ENCODE measurements around the gene CABLES1.
"Not testable (repeated sequence)": the region's sequence is repeated elsewhere in the genome, so short reads cannot be mapped to it uniquely, and the experiment has no call there.

CABLES1 gene

DNA sequence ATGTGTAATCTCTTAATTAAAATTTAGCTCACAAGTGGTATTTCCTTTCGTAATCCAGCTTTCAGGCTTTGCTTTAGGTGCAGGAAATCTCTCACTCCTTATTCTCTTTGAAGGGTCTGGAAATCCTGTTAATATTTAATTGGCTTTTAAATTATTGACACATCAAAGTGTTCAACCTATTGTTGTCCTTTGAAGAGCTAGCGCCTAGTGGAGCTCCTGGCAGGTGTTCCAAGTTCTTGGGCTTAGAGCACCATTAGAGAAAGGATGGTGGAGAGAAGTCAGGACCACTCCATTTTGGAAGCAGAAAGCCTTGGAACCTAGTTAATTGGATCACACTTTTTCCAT lies 92.4 kb downstream of the CABLES1 start:
- DNase-seq: no peak

GRCh38 chr18:23228102-23229061 lies 93.1 kb downstream of the CABLES1 start:
- peak; percentile 8 to 20 for DNase-seq

GRCh38 chr18:23229472-23229871 lies 94.2 kb downstream of the CABLES1 start:
- DNase-seq: no peak

GRCh38 chr18:23230686-23231085 lies 95.4 kb downstream of the CABLES1 start:
- DNase-seq: peak in 1 of 2 donors; percentile 31

DNA sequence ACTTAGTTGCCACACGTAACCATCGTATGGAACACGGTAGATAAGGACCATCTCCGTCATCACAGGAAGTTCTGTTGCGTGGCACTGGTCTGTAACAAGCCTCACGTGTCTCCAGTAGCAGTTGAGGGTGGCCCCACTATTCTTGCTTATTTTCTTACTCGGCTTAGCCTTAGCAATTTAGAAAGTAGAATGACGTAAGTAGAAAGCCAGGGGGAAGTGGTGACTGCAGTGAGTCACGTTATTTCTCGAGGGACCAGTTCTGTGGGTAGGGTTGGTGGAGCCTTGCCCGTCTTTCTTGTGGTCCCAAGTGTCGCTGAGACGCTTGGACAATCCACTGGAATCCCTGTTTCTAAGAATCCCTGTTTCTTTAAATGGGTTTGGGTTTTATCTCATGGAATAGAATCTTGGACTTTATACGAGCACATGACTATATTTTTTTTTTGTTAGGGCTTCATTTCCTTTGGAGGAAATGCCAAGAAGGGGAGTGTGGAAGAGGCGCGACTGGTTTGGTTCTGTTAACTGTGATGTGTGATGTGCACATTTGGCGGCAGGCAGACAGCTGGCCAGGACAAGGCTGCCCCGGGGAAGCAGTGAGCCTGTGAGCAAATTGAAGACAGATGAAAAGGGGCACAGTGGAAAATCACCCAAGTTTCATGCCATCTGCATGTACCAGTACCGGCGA lies 96.2 kb downstream of the CABLES1 start:
- peak; percentile 85 to 91 for DNase-seq

DNA sequence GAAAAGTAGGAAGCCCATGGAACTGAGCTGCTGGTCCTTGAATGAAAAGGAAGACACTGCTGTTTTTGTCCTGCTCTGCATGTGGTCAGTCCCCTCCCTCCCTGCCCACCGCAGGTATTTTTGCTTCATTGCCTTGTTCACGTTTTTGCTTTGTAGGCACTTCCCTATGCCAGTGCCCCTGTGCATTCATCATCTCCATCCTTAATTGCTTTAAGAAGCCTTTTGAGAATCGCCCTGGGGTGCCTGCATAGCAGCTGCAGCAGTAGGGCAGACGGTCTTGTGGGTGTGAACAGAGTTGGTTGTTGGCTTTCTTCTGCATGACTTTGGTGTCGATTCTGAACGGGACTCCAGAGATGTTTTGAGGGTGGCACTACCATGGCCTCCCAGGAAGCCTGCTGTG lies 97.0 kb downstream of the CABLES1 start:
- no peak for DNase-seq

DNA sequence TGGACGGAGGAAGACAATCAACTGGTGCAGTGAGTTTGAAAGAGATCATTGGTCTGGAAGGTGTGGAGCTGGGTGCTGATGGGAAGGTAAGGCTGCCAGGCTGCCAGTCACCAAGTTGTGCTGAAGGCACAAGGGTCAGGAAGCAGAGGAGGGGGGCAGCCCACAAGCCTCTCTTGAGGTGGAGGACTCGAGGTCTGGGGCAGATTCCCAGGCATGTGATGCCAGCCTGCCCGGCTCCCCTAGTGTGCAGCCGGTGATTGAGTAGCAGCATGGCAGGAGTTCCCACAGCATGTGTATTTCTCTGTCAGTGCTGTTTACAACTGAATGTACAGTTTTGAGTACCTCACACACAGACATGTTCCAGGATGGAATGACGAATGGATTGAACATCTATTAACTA lies 99.3 kb downstream of the CABLES1 start:
- DNase-seq: no peak

DNA sequence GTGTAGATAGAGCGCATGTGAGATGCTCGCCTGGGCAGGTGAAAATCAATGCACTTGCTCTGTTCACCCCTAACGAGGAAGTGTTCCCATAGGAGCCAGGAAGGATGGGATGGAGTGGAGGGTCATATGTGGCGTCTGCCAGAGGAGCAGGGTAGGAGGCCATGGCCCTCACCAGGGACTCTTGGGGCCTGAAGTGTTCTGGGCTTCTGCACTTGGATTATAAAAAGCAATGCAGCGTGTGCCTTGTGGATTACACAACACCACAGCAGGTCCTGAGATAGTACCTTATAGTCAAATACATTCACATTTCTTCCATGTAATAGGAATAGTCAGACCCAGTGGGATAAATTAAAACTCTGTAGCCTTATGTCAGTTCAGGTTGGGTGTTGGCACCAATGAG lies 100.1 kb downstream of the CABLES1 start:
- no peak for DNase-seq

- DNase-seq: no peak
These were observed 100.6 kb downstream of the CABLES1 start for GRCh38 chr18:23235860-23236259.

- DNase-seq: no peak
These were observed 101.7 kb downstream of the CABLES1 start for GRCh38 chr18:23236876-23237468.

GRCh38 chr18:23237524-23238151 lies 102.4 kb downstream of the CABLES1 start:
- DNase-seq: peak; percentile 30 to 54

DNA sequence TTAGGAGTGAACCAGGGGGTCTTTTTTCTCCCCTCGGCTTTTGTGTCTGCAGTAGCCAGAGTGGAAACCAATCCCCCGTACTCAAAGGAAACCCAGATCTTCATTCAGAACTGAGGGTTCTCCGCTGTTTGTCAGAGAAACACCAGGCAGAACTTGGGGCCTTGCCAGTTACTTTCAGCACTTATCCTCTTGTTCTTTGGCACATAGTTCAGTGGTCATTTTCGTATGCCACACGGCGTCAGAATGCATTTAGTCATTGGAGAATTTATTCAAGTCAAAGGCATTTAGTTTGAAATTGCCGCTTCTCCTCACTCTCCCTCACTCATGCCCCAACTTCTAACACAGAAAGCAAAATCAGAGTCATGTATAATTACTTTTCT lies 102.9 kb downstream of the CABLES1 start:
- DNase-seq: no peak

DNA sequence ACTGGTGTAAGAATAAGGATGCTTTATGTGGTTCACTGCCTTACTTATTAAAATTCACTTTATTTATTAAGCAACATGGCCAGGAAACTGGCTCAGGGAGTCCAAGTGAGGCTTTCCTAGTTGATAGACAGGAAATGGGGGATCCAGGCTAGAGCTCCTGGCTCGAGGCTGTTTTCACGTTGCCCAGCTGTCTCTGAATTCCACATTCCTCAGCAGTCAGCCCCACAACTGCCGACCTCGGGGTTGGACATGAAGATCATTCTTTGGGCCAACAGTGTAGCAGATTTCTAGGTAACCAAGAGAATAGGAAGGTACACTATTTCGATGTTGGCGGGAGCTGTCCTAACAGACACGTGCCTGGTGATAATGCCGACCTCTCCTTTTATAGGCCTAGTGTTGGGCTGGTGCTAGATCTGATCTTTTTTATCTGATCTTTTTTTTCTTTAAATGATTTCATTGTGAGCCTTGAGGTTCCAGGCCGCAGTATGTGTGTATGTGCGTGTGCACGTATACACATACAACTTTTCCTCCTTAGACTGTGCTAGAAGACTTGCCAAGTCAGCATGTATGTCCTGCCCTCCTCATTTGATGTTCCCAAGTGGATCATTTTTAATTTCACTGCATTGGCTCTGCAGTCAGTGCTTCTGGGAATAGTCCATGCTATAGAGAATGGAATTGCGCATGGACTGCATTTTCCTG lies 103.5 kb downstream of the CABLES1 start:
- DNase-seq: no peak

DNA sequence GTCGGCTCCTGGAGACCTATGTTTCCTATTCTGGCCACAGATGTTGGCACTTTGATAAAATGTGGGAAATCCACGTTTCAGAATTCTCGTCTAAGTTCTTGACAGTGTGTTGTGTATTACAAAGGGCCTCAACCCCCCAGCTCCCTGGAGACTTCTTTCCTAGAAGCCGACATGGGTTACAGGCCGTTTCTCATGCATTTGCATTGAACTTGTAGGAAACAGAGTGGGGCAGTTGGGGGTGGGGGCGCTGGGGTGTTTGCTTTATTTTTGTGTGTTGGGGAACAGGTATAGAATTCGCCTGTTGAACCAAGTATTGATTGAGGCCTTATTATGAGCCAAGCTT lies 104.0 kb downstream of the CABLES1 start:
- DNase-seq: no peak

GRCh38 chr18:23239885-23240608 lies 104.8 kb downstream of the CABLES1 start:
- no peak for DNase-seq

DNA sequence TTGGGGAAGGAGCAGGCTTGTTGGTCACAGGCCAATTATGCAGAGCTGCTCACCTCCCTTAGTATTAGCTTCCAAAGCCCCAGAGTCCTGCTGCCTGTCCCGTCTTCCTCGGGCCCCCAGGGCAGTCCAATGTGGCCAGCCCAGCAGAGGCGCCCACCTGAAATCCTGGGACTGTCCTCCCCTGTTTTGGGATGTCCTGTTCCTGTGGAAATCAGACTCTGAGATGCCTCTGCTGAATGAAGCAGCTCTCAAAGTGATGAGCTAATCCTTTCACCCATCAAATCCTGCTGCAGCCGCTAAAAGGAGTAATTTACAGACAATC lies 105.3 kb downstream of the CABLES1 start:
- no peak for DNase-seq

DNA sequence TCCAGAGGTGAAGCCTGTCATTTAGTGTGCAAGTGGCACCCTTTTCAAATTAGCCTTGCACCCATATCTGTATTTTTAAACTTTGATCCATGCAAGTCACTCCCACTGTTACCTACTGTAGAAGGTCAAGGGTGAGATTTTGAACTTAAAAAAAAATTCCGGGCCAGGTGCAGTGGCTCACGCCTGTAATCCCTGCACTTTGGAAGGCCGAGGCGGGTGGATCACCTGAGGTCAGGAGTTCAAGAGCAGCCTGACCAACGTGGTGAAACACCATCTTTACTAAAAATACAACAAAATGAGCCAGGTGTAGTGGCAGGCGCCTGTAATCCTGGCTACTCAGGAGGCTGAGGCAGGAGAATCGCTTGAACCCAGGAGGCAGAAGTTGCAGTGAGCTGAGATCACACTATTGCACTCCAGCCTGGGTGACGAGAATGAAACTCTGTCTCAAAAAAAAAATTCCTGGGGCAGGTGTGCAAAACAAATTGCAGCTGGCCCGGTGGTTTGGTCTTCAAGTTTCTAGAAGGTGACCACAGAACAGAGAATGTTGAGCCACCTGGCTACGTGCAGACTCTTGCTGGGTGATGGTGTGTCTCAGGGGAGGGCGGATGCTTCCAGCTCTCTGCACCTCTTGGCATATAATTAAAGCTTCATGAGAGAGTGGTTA lies 106.7 kb downstream of the CABLES1 start:
- DNase-seq: not testable (repeated sequence)

DNA sequence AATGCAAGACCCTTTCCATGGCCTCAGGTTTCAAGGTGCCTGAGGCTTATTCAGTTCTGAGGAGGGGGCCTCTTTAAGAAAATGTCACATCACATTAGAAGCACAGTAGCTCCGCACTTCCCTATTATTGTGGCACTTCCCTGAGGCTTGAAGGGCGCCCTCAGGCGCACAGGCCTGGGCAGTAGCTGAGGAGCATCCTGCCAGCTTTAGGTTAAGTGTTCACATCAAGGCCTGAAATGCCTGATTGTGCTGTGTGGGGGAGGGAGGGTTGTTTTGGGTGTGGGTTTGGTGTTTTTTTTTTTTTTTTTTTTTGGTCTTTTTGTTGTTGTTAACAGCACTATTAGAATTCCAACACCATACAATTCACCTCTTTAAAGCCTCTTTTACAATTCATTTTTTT lies 107.9 kb downstream of the CABLES1 start:
- peak in 1 of 2 donors; percentile 45 for DNase-seq

DNA sequence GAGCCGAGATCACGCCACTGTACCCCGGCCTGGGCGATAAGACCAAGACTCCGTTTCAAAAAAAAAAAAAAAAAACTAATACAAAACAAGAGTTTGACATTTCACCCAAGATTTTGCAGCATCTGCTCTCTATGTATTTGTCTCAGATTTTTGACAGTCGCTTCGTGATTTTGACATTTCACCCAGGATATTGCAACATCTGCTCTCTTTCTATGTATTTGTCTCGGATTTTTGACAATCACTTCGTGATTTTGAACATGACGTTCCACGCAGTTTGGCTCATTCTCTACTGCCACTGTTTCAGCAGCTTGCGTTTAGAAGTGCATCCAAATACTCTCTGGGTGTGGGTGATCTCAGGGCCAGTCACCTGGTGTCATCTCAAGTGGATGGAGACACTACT lies 108.5 kb downstream of the CABLES1 start:
- DNase-seq: no peak

GRCh38 chr18:23244401-23244800 lies 109.1 kb downstream of the CABLES1 start:
- DNase-seq: no peak

DNA sequence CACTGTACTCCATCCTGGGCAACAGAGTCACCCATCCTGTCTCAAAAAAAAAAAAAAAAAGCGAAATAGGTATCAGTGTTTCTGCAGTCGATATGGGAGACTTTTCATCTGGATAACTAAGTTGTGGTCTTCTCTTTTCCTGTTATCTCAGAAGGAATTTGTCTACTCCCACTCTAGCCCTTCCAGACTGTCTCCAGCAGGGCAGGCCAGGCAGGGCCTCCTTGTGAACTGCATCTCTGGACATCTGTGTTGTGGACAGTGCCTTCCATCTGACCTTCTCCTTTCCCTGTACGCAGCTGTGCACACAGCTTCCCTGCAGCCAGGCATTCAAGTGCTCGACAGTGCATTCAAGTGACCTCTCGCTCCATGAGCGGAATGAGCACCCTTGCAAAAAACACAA lies 110.2 kb downstream of the CABLES1 start:
- DNase-seq: no peak

- DNase-seq: no peak
These were observed 112.0 kb downstream of the CABLES1 start for GRCh38 chr18:23247331-23247730.

All from CD4-positive, alpha-beta T cell treated with Interleukin-4 for 1 hour (primary cell).